Erythroblast (primary cell): ENCODE measurements around the gene GPD1.

Experiments
- GATA1 ChIP-seq: IDR thresholded peaks from 2 replicates; pipeline ENCODE4 v1.6.1; 2011; ENCODE audit warnings: low read depth, mild to moderate bottlenecking, control low read depth, low read length, moderate library complexity
- POLR2A ChIP-seq: IDR thresholded peaks from 2 replicates; pipeline ENCODE4 v1.6.1; 2011; ENCODE audit warnings: mild to moderate bottlenecking, low read length

- TF ChIP-seq POLR2A (no peak), GATA1 (no peak)
These were observed 15.6 kb downstream of the GPD1 start for GRCh38 chr12:50119387-50119786.
